Activated CD4-positive, alpha-beta memory T cell treated with anti-CD3 and anti-CD28 coated beads, Interleukin-2, amount 10 ng/mL, durations not matched to agents 7 days and 5 days (primary cell): Measurements from ENCODE around the gene GALNT2. TPM values are rescaled to one million over a fixed set of nuclear protein-coding genes. Genes with fewer than 3 reads are reported as not detected.
A peak's percentile ranks its signal among the peaks of the same experiment; 100 is the strongest.

Experiments used
- CTCF ChIA-PET: fragments of 350-600 bp; sonication (Branson Sonifier 250); formaldehyde crosslinking; loops from one replicate; lab custom pipeline; 2021; ENCODE audit warnings: antibody characterized with exemption, inconsistent platforms; lab: Charles Lee
- POLR2A ChIA-PET: fragments of 350-600 bp; sonication (Branson Sonifier 250); formaldehyde crosslinking; loops from one replicate; lab custom pipeline; 2021; ENCODE audit warnings: antibody characterized with exemption; lab: Charles Lee
- DNase-seq: peaks from one replicate; pipeline ENCODE4 v3.0.0-alpha.2; 2020
- H3K27ac Mint-ChIP-seq: one replicate; pipeline ENCODE4 v1.8.0; 2021; ENCODE audit warnings: mild to moderate bottlenecking, mixed read lengths
- H3K27me3 Mint-ChIP-seq: one replicate; pipeline ENCODE4 v1.8.0; 2021; ENCODE audit warnings: mixed read lengths
- H3K36me3 Mint-ChIP-seq: one replicate; pipeline ENCODE4 v1.8.0; 2021; ENCODE audit warnings: low read depth, mixed read lengths
- H3K4me1 Mint-ChIP-seq: one replicate; pipeline ENCODE4 v1.8.0; 2021; ENCODE audit warnings: mixed read lengths
- H3K4me3 Mint-ChIP-seq: one replicate; pipeline ENCODE4 v1.8.0; 2021; ENCODE audit warnings: mild to moderate bottlenecking, mixed read lengths
- H3K9me3 Mint-ChIP-seq: one replicate; pipeline ENCODE4 v1.8.0; 2021; ENCODE audit warnings: mixed read lengths
- total RNA-seq, 2 experiments: library from RNA; stranded (reverse); gene quantifications; one replicate each; pipeline ENCODE4 v1.2.3, GENCODE V29; 2021

Gene GALNT2
- total RNA-seq, 2 experiments from 2014 or later, result 18.7 to 19.1 TPM

GRCh38 chr1:230293390-230293700 lies 226.3 kb downstream of the GALNT2 start:
- peaks cover 14% of the 10 kb centered on the region for H3K27me3 Mint-ChIP-seq
- no peak overlapping the region for H3K27ac Mint-ChIP-seq
- DNase-seq, result no peak
- H3K4me3 Mint-ChIP-seq, result no peak overlapping the region
- no peaks in the 10 kb centered on the region for H3K4me1 Mint-ChIP-seq
- H3K9me3 Mint-ChIP-seq, result no peaks in the 10 kb centered on the region
- CTCF ChIA-PET, result no interaction called here
- POLR2A ChIA-PET, result no interaction called here
- no peaks in the 10 kb centered on the region for H3K36me3 Mint-ChIP-seq

GRCh38 chr1:230295367-230295766 lies 228.3 kb downstream of the GALNT2 start:
- Mint-ChIP-seq H3K4me3 (no peak overlapping the region), H3K4me1 (no peaks in the 10 kb centered on the region), H3K27ac (no peak overlapping the region), H3K36me3 (no peaks in the 10 kb centered on the region), H3K9me3 (no peaks in the 10 kb centered on the region), H3K27me3 (peaks cover 14% of the 10 kb centered on the region)
- CTCF ChIA-PET, result no interaction called here
- no peak for DNase-seq
- POLR2A ChIA-PET, result no interaction called here

- Mint-ChIP-seq H3K4me1 (peaks cover 11% of the 10 kb centered on the region), H3K36me3 (no peaks in the 10 kb centered on the region), H3K4me3 (no peak overlapping the region), H3K9me3 (no peaks in the 10 kb centered on the region), H3K27me3 (peaks cover 7% of the 10 kb centered on the region), H3K27ac (no peak overlapping the region)
- no peak for DNase-seq
- ChIA-PET POLR2A (no interaction called here), CTCF (no interaction called here)
These were observed 232.4 kb downstream of the GALNT2 start for GRCh38 chr1:230299191-230300006.

- H3K9me3 Mint-ChIP-seq, result no peaks in the 10 kb centered on the region
- ChIA-PET POLR2A (no interaction called here), CTCF (no interaction called here)
- no peak for DNase-seq
- H3K4me3 Mint-ChIP-seq, result no peak overlapping the region
- no peak overlapping the region for H3K27ac Mint-ChIP-seq
- H3K4me1 Mint-ChIP-seq, result peaks cover 11% of the 10 kb centered on the region
- H3K36me3 Mint-ChIP-seq, result no peaks in the 10 kb centered on the region
- H3K27me3 Mint-ChIP-seq, result peaks cover 2% of the 10 kb centered on the region
These were observed 233.6 kb downstream of the GALNT2 start for GRCh38 chr1:230300322-230301301.

GRCh38 chr1:230301322-230301721 lies 234.3 kb downstream of the GALNT2 start:
- DNase-seq, result no peak
- Mint-ChIP-seq H3K9me3 (no peaks in the 10 kb centered on the region), H3K36me3 (no peaks in the 10 kb centered on the region), H3K27me3 (no peaks in the 10 kb centered on the region), H3K4me1 (peaks cover 15% of the 10 kb centered on the region), H3K27ac (no peak overlapping the region), H3K4me3 (no peak overlapping the region)
- ChIA-PET POLR2A (no interaction called here), CTCF (no interaction called here)

GRCh38 chr1:230301822-230302221 lies 234.8 kb downstream of the GALNT2 start:
- Mint-ChIP-seq H3K4me1 (peaks cover 15% of the 10 kb centered on the region), H3K27me3 (no peaks in the 10 kb centered on the region), H3K27ac (no peak overlapping the region), H3K9me3 (no peaks in the 10 kb centered on the region), H3K36me3 (no peaks in the 10 kb centered on the region), H3K4me3 (no peak overlapping the region)
- ChIA-PET POLR2A (no interaction called here), CTCF (interaction anchor here (1.1 kb wide), 1 partner anchor 10 kb away, joined by 3 read pairs; no protein-coding TSS in a partner anchor)
- DNase-seq, result no peak

GRCh38 chr1:230303069-230303468 lies 236.0 kb downstream of the GALNT2 start:
- DNase-seq, result no peak
- ChIA-PET POLR2A (no interaction called here), CTCF (interaction anchor here (1.1 kb wide), 1 partner anchor 8 kb away, joined by 3 read pairs; no protein-coding TSS in a partner anchor)
- Mint-ChIP-seq H3K4me3 (no peak overlapping the region), H3K36me3 (no peaks in the 10 kb centered on the region), H3K9me3 (no peaks in the 10 kb centered on the region), H3K27me3 (no peaks in the 10 kb centered on the region), H3K4me1 (peaks cover 20% of the 10 kb centered on the region), H3K27ac (no peak overlapping the region)

- Mint-ChIP-seq H3K27me3 (no peaks in the 10 kb centered on the region), H3K4me3 (no peak overlapping the region), H3K9me3 (no peaks in the 10 kb centered on the region), H3K27ac (no peak overlapping the region), H3K36me3 (no peaks in the 10 kb centered on the region), H3K4me1 (peaks cover 20% of the 10 kb centered on the region)
- CTCF ChIA-PET, result interaction anchor here (2.9 kb wide), 1 partner anchor 642 kb away, joined by 10 read pairs; no protein-coding TSS in a partner anchor
- DNase-seq, result no peak
- POLR2A ChIA-PET, result no interaction called here
These were observed 236.8 kb downstream of the GALNT2 start for GRCh38 chr1:230303822-230304221.

GRCh38 chr1:230306169-230306568 lies 239.1 kb downstream of the GALNT2 start:
- Mint-ChIP-seq H3K27ac (no peak overlapping the region), H3K4me1 (peaks cover 21% of the 10 kb centered on the region), H3K27me3 (peaks cover 2% of the 10 kb centered on the region), H3K36me3 (no peaks in the 10 kb centered on the region), H3K9me3 (no peaks in the 10 kb centered on the region), H3K4me3 (no peak overlapping the region)
- ChIA-PET POLR2A (no interaction called here), CTCF (interaction anchor here (0.7 to 2.9 kb wide), 4 partner anchors 100 to 650 kb away, joined by 3 to 10 read pairs (median 4); no protein-coding TSS in a partner anchor)
- peak; percentile 57 for DNase-seq

GRCh38 chr1:230307213-230307612 lies 240.2 kb downstream of the GALNT2 start:
- ChIA-PET CTCF (interaction anchor here (0.8 kb wide), 1 partner anchor 99 kb away, joined by 3 read pairs; no protein-coding TSS in a partner anchor), POLR2A (no interaction called here)
- Mint-ChIP-seq H3K27me3 (peaks cover 2% of the 10 kb centered on the region), H3K27ac (no peak overlapping the region), H3K36me3 (no peaks in the 10 kb centered on the region), H3K9me3 (no peaks in the 10 kb centered on the region), H3K4me3 (no peak overlapping the region), H3K4me1 (peaks cover 21% of the 10 kb centered on the region)
- no peak for DNase-seq

GRCh38 chr1:230308039-230308438 lies 241.0 kb downstream of the GALNT2 start:
- CTCF ChIA-PET, result interaction anchor here (1.0 kb wide), 1 partner anchor 590 kb away, joined by 3 read pairs; no protein-coding TSS in a partner anchor
- POLR2A ChIA-PET, result no interaction called here
- H3K27me3 Mint-ChIP-seq, result peaks cover 2% of the 10 kb centered on the region
- no peak for DNase-seq
- H3K9me3 Mint-ChIP-seq, result no peaks in the 10 kb centered on the region
- no peak overlapping the region for H3K27ac Mint-ChIP-seq
- no peaks in the 10 kb centered on the region for H3K36me3 Mint-ChIP-seq
- H3K4me3 Mint-ChIP-seq, result no peak overlapping the region
- peaks cover 21% of the 10 kb centered on the region for H3K4me1 Mint-ChIP-seq

- no peaks in the 10 kb centered on the region for H3K36me3 Mint-ChIP-seq
- H3K9me3 Mint-ChIP-seq, result no peaks in the 10 kb centered on the region
- no peak for DNase-seq
- H3K27me3 Mint-ChIP-seq, result peaks cover 4% of the 10 kb centered on the region
- no peak overlapping the region for H3K27ac Mint-ChIP-seq
- POLR2A ChIA-PET, result no interaction called here
- peaks cover 15% of the 10 kb centered on the region for H3K4me1 Mint-ChIP-seq
- CTCF ChIA-PET, result interaction anchor here (1.0 kb wide), 2 partner anchors 591 to 596 kb away, joined by 3 read pairs; no protein-coding TSS in a partner anchor
- no peak overlapping the region for H3K4me3 Mint-ChIP-seq
These were observed 241.8 kb downstream of the GALNT2 start for GRCh38 chr1:230308821-230309220.
